Adrenal gland (tissue), 12 donors: ENCODE measurements around the gene KIF18A. TPM values are rescaled to one million over a fixed set of nuclear protein-coding genes. Genes with fewer than 3 reads are reported as not detected.
"Not testable (repeated sequence)": the region's sequence is repeated elsewhere in the genome, so short reads cannot be mapped to it uniquely, and the experiment has no call there.

Source experiments
- DNase-seq, 7 donors: peaks; one replicate each; pipeline ENCODE4 v3.0.0-alpha.2; 2019 to 2020
- H3K27ac ChIP-seq, 5 donors: fragments of 200-600 bp; sonication (generic) in 4 of 5; 1 replicate in 3 of 5; 2 replicates in 2 of 5; pipeline versions ENCODE4 v1.5.1 to v1.8.0; 2016 to 2020; ENCODE audit warnings: mild to moderate bottlenecking in 1 of 5
- H3K27me3 ChIP-seq: fragments of 200-600 bp; 2 replicates; pipeline ENCODE4 v1.8.0; 2021
- H3K36me3 ChIP-seq, 2 donors: fragments of 200-600 bp; replicated peaks in 1 of 2; 1 replicate in 1 of 2; 2 replicates in 1 of 2; pipeline versions ENCODE4 v1.5.1 to v1.8.0; 2018 to 2022
- H3K4me1 ChIP-seq, 2 donors: fragments of 200-600 bp; replicated peaks in 1 of 2; 1 replicate in 1 of 2; 2 replicates in 1 of 2; pipeline versions ENCODE4 v1.5.1 to v1.8.0; 2018 to 2021
- H3K4me3 ChIP-seq, 4 donors: fragments of 200-600 bp; sonication (generic) in 3 of 4; one replicate each; pipeline ENCODE4 v1.5.1; 2016 to 2018
- H3K9me3 ChIP-seq, 3 donors: fragments of 200-600 bp; sonication (generic) in 1 of 3; replicated peaks in 1 of 3; 1 replicate in 2 of 3; 2 replicates in 1 of 3; pipeline versions ENCODE4 v1.5.1 to v1.8.0; 2016 to 2021
- POLR2A ChIP-seq, 2 donors: fragments of 450-650 bp; IDR thresholded peaks; one replicate each; pipeline ENCODE4 v1.6.1; 2017; ENCODE audit warnings: antibody characterized with exemption in 2 of 2, mild to moderate bottlenecking in 2 of 2, moderate library complexity in 1 of 2
- WGBS, 4 donors: extraction: QIAGEN DNeasy Blood & Tissue Kit in 2 of 4; methylation state at CpG; one replicate each; pipeline versions ENCODE4 v1.1.5 to v1.1.7; 2013 to 2017; 5-methylcytosine and 5-hydroxymethylcytosine counted together
- intact Hi-C, 2 donors: fragments of 100-400 bp; cut with DNase I; formaldehyde crosslinking; loops; one replicate each; pipeline versions ENCODE4 v1.14.1 to v1.15.0; 2022 to 2023
- polyA plus RNA-seq, 3 donors: library from polyadenylated mRNA; stranded (reverse); fragments of 200-250 nt in 2 of 3; fragments of 350-450 nt in 1 of 3; fragmentation: Illumina TruSeq in 1 of 3; extraction: RNeasy Lipid Tissue Mini Kit (QIAGEN cat#74804) in 1 of 3; gene quantifications; one replicate each; pipeline ENCODE4 v1.2.3, GENCODE V29; 2013 to 2014
- total RNA-seq, 9 donors: library from RNA; depleted of rRNA in 4 of 9; stranded (reverse); fragments of >200 nt in 4 of 9; fragments of 120-200 nt in 1 of 9; fragmentation: NEBNext Ultra II Directional in 1 of 9; extraction: Animal tissue kit (Norgen Biotek cat#: 25700) in 1 of 9; gene quantifications; one replicate each; pipeline versions ENCODE4 v1.1.0 to v1.2.4, GENCODE V29; 2013 to 2023
- TF ChIP-seq, protein P1 (sequence below), 6 experiments: fragments of 450-650 bp in 4 of 6; fragments of 200-600 bp in 2 of 6; sonication (generic) in 1 of 6; IDR thresholded peaks; 1 replicate in 5 of 6; 2 replicates in 1 of 6; pipeline versions ENCODE4 v1.5.1 to v1.8.0; 2016 to 2021; ENCODE audit warnings: antibody characterized with exemption in 6 of 6, mild to moderate bottlenecking in 2 of 6, moderate library complexity in 1 of 6
- donor health status: healthy with polysubstance abuse.
- donor health status: Bipolar disorder and iron deficiency.
- donor health status: DM: yes; HTN: yes; CAD: no.
- donor health status: DM: no; HTN: no; CAD: no.
- donor health status: DM: no; HTN: no; CAD: no.
- donor health status: DM: yes; HTN: yes; CAD: no.

Gene KIF18A
- total and polyA plus RNA-seq, 12 donors: 0.13 to 7.3 (median 0.57) TPM; not detected in 2

DNA sequence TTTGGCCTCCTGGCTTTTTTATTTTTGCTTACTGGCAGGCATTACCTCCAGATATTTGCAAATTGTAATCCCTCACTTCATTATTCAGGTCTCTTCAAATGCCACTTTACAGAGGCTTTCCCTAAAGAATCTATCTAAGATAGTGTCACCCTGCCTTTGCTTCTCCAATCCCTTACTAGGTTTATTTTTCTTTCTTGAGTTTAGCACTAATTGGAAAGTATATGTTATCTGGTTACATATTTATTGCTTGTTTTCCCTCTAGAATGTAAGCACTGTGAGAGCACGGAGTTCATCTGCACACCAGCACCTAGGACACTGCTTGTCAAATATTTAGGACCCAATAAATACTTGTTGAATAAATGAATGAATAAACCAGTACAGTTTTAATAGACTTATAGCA is 3.5 kb downstream of the KIF18A start:
- no peak for TF ChIP-seq POLR2A (IDR thresholded peaks at IDR 0.05)
- TF ChIP-seq, protein P1, sequence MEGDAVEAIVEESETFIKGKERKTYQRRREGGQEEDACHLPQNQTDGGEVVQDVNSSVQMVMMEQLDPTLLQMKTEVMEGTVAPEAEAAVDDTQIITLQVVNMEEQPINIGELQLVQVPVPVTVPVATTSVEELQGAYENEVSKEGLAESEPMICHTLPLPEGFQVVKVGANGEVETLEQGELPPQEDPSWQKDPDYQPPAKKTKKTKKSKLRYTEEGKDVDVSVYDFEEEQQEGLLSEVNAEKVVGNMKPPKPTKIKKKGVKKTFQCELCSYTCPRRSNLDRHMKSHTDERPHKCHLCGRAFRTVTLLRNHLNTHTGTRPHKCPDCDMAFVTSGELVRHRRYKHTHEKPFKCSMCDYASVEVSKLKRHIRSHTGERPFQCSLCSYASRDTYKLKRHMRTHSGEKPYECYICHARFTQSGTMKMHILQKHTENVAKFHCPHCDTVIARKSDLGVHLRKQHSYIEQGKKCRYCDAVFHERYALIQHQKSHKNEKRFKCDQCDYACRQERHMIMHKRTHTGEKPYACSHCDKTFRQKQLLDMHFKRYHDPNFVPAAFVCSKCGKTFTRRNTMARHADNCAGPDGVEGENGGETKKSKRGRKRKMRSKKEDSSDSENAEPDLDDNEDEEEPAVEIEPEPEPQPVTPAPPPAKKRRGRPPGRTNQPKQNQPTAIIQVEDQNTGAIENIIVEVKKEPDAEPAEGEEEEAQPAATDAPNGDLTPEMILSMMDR (IDR thresholded peaks at IDR 0.05): no peak
- intact Hi-C loops: no loop called here
- H3K27ac ChIP-seq: no peak overlapping the region
- no peaks in the 10 kb centered on the region for H3K36me3 ChIP-seq
- peaks cover 0 to 10% of the 10 kb centered on the region in 2 donors for H3K4me1 ChIP-seq
- no peaks in the 10 kb centered on the region for H3K27me3 ChIP-seq
- 86 to 100% (median 98%) methylated on average over 1 of the region's 1 CpG for WGBS, 4 donors
- DNase-seq: no peak
- H3K9me3 ChIP-seq: no peaks in the 10 kb centered on the region
- no peak overlapping the region for H3K4me3 ChIP-seq

DNA sequence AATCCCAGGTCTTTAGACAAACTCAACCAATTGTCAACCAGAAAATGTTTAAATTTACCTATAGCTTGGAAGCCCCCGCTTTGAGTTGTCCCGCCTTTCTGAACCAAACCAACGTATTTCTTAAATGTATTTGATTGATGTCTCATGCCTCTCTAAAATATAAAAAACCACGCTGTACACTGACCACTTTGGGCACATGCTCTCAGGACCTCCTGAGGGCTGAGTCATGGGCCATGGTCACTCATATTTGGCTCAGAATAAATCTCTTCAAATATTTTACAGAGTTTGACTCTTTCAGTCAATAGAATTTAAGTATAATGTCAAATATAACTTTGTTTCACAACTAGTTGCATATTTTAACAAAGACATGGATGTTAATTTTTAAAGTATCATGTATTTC is 5.7 kb downstream of the KIF18A start:
- H3K4me3 ChIP-seq, H3K9me3 ChIP-seq, H3K27me3 ChIP-seq, intact Hi-C loops, H3K4me1 ChIP-seq, H3K36me3 ChIP-seq, H3K27ac ChIP-seq, DNase-seq: not testable (repeated sequence)
- WGBS, 4 donors: 74 to 87% (median 80%) methylated on average over 4 of the region's 4 CpGs

DNA sequence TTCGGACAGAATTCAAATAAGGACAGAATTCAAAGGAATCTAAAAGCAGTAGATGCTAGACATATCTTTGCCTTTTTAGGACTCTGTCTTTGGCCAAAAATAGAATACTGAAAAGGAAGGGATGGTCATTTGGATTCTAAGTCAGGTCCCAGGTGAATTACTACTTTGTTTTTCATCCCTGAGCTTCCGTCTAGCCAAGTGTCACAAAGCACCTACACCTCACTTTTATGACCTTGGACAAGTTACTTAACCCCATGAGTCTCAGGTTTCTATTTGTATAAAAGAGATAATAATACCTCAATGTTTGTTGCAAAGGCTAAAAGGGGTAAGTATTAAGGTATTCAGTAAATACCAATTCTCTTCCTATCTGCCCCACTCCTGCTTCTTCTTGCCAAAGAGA is 7.3 kb downstream of the KIF18A start:
- TF ChIP-seq, protein P1 (IDR thresholded peaks at IDR 0.05): no peak
- TF ChIP-seq POLR2A (IDR thresholded peaks at IDR 0.05): no peak
- DNase-seq: no peak
- Histone ChIP-seq H3K9me3 (no peaks in the 10 kb centered on the region), H3K36me3 (no peaks in the 10 kb centered on the region), H3K27ac (no peak overlapping the region), H3K27me3 (no peaks in the 10 kb centered on the region), H3K4me3 (no peak overlapping the region), H3K4me1 (no peaks in the 10 kb centered on the region)
- intact Hi-C loops: no loop called here
- 83 to 92% (median 92%) methylated on average over 2 of the region's 2 CpGs for WGBS, 4 donors

DNA sequence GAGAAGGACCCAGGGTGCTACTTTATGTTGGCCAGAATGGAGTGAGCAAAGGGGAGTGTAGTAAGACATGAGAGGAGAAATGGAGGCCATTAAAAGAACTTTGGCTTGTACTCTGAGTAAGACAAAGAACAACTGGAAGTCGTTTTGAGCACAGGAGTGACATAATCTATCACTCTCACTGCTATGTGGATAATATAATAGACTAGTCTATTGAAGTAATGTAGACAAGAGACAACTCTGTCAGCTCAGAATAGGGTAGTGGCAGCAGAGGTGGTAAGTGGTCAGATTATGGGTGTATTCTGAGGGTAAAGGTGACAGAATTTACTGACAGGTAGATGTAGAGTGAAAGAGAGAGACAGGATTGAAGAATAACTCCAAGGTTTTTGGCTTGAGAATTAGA is 8.2 kb downstream of the KIF18A start:
- intact Hi-C loops: no loop called here
- no peaks in the 10 kb centered on the region for H3K4me1 ChIP-seq

DNA sequence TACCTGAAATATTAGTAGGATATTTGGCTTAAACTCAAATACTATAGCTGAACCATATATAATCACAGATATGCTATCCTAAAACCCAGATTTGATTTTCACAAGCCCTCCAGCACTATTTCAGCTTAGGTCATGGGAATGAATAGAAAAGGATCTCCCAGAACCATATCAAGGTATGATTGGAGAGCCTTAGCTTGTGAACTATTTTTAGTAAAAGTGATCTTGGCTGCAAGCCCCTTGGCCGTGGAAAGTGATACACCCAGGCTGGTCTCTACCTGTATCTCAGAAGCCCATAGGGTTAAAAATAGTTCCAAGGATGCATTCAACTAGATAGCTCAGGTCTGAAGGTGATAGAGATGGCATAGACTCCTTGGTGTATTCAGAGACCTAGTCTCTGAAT is 9.7 kb downstream of the KIF18A start:
- intact Hi-C loops: no loop called here
- Histone ChIP-seq H3K4me3 (no peak overlapping the region), H3K4me1 (no peaks in the 10 kb centered on the region), H3K27ac (no peak overlapping the region), H3K36me3 (no peaks in the 10 kb centered on the region), H3K9me3 (no peaks in the 10 kb centered on the region), H3K27me3 (no peaks in the 10 kb centered on the region)
- TF ChIP-seq POLR2A (IDR thresholded peaks at IDR 0.05): no peak
- TF ChIP-seq, protein P1 (IDR thresholded peaks at IDR 0.05): no peak
- DNase-seq: no peak
- 56 to 89% (median 72%) methylated on average over 1 of the region's 1 CpG for WGBS, 4 donors

More for the DNA sequence above, 8.2 kb downstream of the KIF18A start:
- TF ChIP-seq POLR2A (IDR thresholded peaks at IDR 0.05): no peak
- TF ChIP-seq, protein P1 (IDR thresholded peaks at IDR 0.05): no peak
- no peak overlapping the region for H3K4me3 ChIP-seq
- no peaks in the 10 kb centered on the region for H3K9me3 ChIP-seq
- DNase-seq: no peak
- no peaks in the 10 kb centered on the region for H3K36me3 ChIP-seq
- no peaks in the 10 kb centered on the region for H3K27me3 ChIP-seq
- no peak overlapping the region for H3K27ac ChIP-seq
- 52 to 63% (median 59%) methylated on average over 1 of the region's 1 CpG for WGBS, 4 donors
